ENCODE data around the gene VAV2. TPM values are rescaled to one million over a fixed set of nuclear protein-coding genes. Genes with fewer than 3 reads are reported as not detected.

The VAV2 gene
- total RNA-seq, 1 experiment from 2014 or later: 9.7 TPM

GRCh38 chr9:133855371-133855770 lies 136.8 kb downstream of the VAV2 start:
- H3K79me2 ChIP-seq (ENCODE audit: low read length): no peaks in the 10 kb centered on the region
- ATAC-seq: no peak
- no peaks in the 10 kb centered on the region for H4K20me1 ChIP-seq (ENCODE audit: low read length)
- no peak for DNase-seq
- H3F3A ChIP-seq (ENCODE audit: low read length, unreplicated experiment): no peaks in the 10 kb centered on the region
- TF ChIP-seq EZH2phosphoT487 (IDR thresholded peaks at IDR 0.05; ENCODE audit: borderline replicate concordance, low read length) (no peak), EZH2 (IDR thresholded peaks at IDR 0.05; ENCODE audit: low read length, unreplicated experiment) (no peak)
- TF ChIP-seq, protein P1, sequence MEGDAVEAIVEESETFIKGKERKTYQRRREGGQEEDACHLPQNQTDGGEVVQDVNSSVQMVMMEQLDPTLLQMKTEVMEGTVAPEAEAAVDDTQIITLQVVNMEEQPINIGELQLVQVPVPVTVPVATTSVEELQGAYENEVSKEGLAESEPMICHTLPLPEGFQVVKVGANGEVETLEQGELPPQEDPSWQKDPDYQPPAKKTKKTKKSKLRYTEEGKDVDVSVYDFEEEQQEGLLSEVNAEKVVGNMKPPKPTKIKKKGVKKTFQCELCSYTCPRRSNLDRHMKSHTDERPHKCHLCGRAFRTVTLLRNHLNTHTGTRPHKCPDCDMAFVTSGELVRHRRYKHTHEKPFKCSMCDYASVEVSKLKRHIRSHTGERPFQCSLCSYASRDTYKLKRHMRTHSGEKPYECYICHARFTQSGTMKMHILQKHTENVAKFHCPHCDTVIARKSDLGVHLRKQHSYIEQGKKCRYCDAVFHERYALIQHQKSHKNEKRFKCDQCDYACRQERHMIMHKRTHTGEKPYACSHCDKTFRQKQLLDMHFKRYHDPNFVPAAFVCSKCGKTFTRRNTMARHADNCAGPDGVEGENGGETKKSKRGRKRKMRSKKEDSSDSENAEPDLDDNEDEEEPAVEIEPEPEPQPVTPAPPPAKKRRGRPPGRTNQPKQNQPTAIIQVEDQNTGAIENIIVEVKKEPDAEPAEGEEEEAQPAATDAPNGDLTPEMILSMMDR (conservative IDR thresholded peaks at IDR 0.05; ENCODE audit: low read depth, low read length): no peak
- CTCF ChIA-PET: no interaction called here
- H3K27ac ChIP-seq (ENCODE audit: low read length): no peak overlapping the region
- no TSS peak for BruUV-seq (replicated peaks)
- POLR2A ChIA-PET (ENCODE audit: unreplicated experiment): no interaction called here
- no peak overlapping the region for H2AFZ ChIP-seq (ENCODE audit: low read length)
- intact Hi-C loops (cut with micrococcal nuclease): no loop called here
- no peaks in the 10 kb centered on the region for H3K9me3 ChIP-seq (ENCODE audit: low read length)
- H3K4me1 ChIP-seq (ENCODE audit: insufficient read depth, low read length): no peaks in the 10 kb centered on the region
- H3K4me3 ChIP-seq (ENCODE audit: low read length): no peak overlapping the region
- H3K36me3 ChIP-seq (ENCODE audit: low read depth, low read length): no peaks in the 10 kb centered on the region
- no peaks in the 10 kb centered on the region for H3K9me2 ChIP-seq (replicated peaks; ENCODE audit: low read length)
- no peak overlapping the region for H3K9ac ChIP-seq (ENCODE audit: low read length)
- H3K4me2 ChIP-seq (ENCODE audit: low read length): no peak overlapping the region
- H3K27me3 ChIP-seq (ENCODE audit: low read length): no peaks in the 10 kb centered on the region

GRCh38 chr9:133854765-133855164 lies 137.4 kb downstream of the VAV2 start:
- no peaks in the 10 kb centered on the region for H3K36me3 ChIP-seq (ENCODE audit: low read depth, low read length)
- no peaks in the 10 kb centered on the region for H3F3A ChIP-seq (ENCODE audit: low read length, unreplicated experiment)
- H3K4me2 ChIP-seq (ENCODE audit: low read length): no peak overlapping the region
- intact Hi-C loops (cut with micrococcal nuclease): no loop called here
- H3K79me2 ChIP-seq (ENCODE audit: low read length): no peaks in the 10 kb centered on the region
- no peak overlapping the region for H3K9ac ChIP-seq (ENCODE audit: low read length)
- H3K4me1 ChIP-seq (ENCODE audit: insufficient read depth, low read length): no peaks in the 10 kb centered on the region
- H3K9me2 ChIP-seq (replicated peaks; ENCODE audit: low read length): no peaks in the 10 kb centered on the region
- H3K4me3 ChIP-seq (ENCODE audit: low read length): no peak overlapping the region
- POLR2A ChIA-PET (ENCODE audit: unreplicated experiment): no interaction called here
- no peaks in the 10 kb centered on the region for H3K9me3 ChIP-seq (ENCODE audit: low read length)
- H3K27me3 ChIP-seq (ENCODE audit: low read length): no peaks in the 10 kb centered on the region
- no peak for DNase-seq
- CTCF ChIA-PET: no interaction called here
- no TSS peak for BruUV-seq (replicated peaks)
- no peak overlapping the region for H2AFZ ChIP-seq (ENCODE audit: low read length)
- TF ChIP-seq, protein P1 (conservative IDR thresholded peaks at IDR 0.05; ENCODE audit: low read depth, low read length): no peak
- TF ChIP-seq EZH2phosphoT487 (IDR thresholded peaks at IDR 0.05; ENCODE audit: borderline replicate concordance, low read length): no peak
- no peak for TF ChIP-seq EZH2 (IDR thresholded peaks at IDR 0.05; ENCODE audit: low read length, unreplicated experiment)
- no peaks in the 10 kb centered on the region for H4K20me1 ChIP-seq (ENCODE audit: low read length)
- no peak for ATAC-seq
- H3K27ac ChIP-seq (ENCODE audit: low read length): no peak overlapping the region

- no peaks in the 10 kb centered on the region for H4K20me1 ChIP-seq (ENCODE audit: low read length)
- H3K9me3 ChIP-seq (ENCODE audit: low read length): no peaks in the 10 kb centered on the region
These were observed 138.1 kb downstream of the VAV2 start for GRCh38 chr9:133854048-133854447.

More at GRCh38 chr9:133854048-133854447, 138.1 kb downstream of the VAV2 start:
- BruUV-seq (replicated peaks): no TSS peak
- H3K4me3 ChIP-seq (ENCODE audit: low read length): no peak overlapping the region
- intact Hi-C loops (cut with micrococcal nuclease): no loop called here
- ChIA-PET POLR2A (ENCODE audit: unreplicated experiment) (no interaction called here), CTCF (no interaction called here)
- no peaks in the 10 kb centered on the region for H3K27me3 ChIP-seq (ENCODE audit: low read length)
- H3K4me2 ChIP-seq (ENCODE audit: low read length): no peak overlapping the region
- H3K4me1 ChIP-seq (ENCODE audit: insufficient read depth, low read length): no peaks in the 10 kb centered on the region
- no peaks in the 10 kb centered on the region for H3K36me3 ChIP-seq (ENCODE audit: low read depth, low read length)
- H2AFZ ChIP-seq (ENCODE audit: low read length): no peak overlapping the region
- H3K9me2 ChIP-seq (replicated peaks; ENCODE audit: low read length): no peaks in the 10 kb centered on the region
- TF ChIP-seq EZH2 (IDR thresholded peaks at IDR 0.05; ENCODE audit: low read length, unreplicated experiment) (no peak), EZH2phosphoT487 (IDR thresholded peaks at IDR 0.05; ENCODE audit: borderline replicate concordance, low read length) (no peak)
- TF ChIP-seq, protein P1 (conservative IDR thresholded peaks at IDR 0.05; ENCODE audit: low read depth, low read length): no peak
- no peaks in the 10 kb centered on the region for H3K79me2 ChIP-seq (ENCODE audit: low read length)
- DNase-seq (no peak), ATAC-seq (no peak)
- H3F3A ChIP-seq (ENCODE audit: low read length, unreplicated experiment): no peaks in the 10 kb centered on the region
- no peak overlapping the region for H3K27ac ChIP-seq (ENCODE audit: low read length)
- no peak overlapping the region for H3K9ac ChIP-seq (ENCODE audit: low read length)
